Stimulated activated effector memory CD8-positive, alpha-beta T cell treated with anti-CD3 and anti-CD28 coated beads, Interleukin-12 subunit alpha, Interleukin-12 subunit beta, amount 100 ng/mL, for 72 hours (primary cell): ENCODE data around the gene MRPL16.
A peak's percentile ranks its signal among the peaks of the same experiment; 100 is the strongest.
"Not testable (repeated sequence)": the region's sequence is repeated elsewhere in the genome, so short reads cannot be mapped to it uniquely, and the experiment has no call there.

Experiments used
- ATAC-seq: fragments of 150-1000 bp; cut with Tn5 transposase; 2 replicates; pipeline ENCODE4 v1.10.0; 2021
- DNase-seq, 2 donors: peaks; one replicate each; pipeline ENCODE4 v3.0.0; 2021 to 2022; ENCODE audit warnings: low spot score in 2 of 2
- H3K27ac Mint-ChIP-seq: one replicate; pipeline ENCODE4 v1.8.0; 2022; ENCODE audit warnings: mild to moderate bottlenecking, mixed read lengths
- H3K36me3 Mint-ChIP-seq: one replicate; pipeline ENCODE4 v1.8.0; 2022; ENCODE audit warnings: mild to moderate bottlenecking, mixed read lengths
- H3K4me1 Mint-ChIP-seq: one replicate; pipeline ENCODE4 v1.8.0; 2022; ENCODE audit warnings: mixed read lengths
- H3K4me3 Mint-ChIP-seq: one replicate; pipeline ENCODE4 v1.8.0; 2022; ENCODE audit warnings: mild to moderate bottlenecking, mixed read lengths
- H3K9me3 Mint-ChIP-seq: one replicate; pipeline ENCODE4 v1.8.0; 2022; ENCODE audit warnings: mixed read lengths

The MRPL16 gene

DNA sequence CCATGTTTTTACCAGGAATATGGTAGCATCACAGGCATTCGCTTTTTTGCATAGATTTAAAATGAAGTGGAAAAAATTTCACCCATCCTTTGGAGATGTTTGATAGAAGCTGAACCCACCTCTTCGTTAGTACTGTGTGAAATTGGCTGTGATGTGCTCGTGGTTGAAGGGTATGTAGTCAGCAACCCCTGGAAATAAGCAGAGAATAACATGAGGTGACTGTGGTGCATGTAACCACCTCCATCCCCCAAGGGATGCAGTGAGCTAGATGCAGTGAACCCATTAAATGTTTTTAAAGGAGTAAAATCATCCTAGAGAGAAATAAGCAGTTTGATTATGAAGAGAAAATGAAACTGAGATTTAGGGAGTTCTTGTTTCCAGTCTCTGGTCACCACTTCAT is 18.8 kb upstream of the MRPL16 start:
- ATAC-seq (no peak), DNase-seq (no peak)
- H3K9me3 Mint-ChIP-seq, result no peaks in the 10 kb centered on the region
- no peaks in the 10 kb centered on the region for H3K36me3 Mint-ChIP-seq
- H3K4me3 Mint-ChIP-seq, result no peak overlapping the region
- no peaks in the 10 kb centered on the region for H3K4me1 Mint-ChIP-seq
- H3K27ac Mint-ChIP-seq, result no peak overlapping the region

DNA sequence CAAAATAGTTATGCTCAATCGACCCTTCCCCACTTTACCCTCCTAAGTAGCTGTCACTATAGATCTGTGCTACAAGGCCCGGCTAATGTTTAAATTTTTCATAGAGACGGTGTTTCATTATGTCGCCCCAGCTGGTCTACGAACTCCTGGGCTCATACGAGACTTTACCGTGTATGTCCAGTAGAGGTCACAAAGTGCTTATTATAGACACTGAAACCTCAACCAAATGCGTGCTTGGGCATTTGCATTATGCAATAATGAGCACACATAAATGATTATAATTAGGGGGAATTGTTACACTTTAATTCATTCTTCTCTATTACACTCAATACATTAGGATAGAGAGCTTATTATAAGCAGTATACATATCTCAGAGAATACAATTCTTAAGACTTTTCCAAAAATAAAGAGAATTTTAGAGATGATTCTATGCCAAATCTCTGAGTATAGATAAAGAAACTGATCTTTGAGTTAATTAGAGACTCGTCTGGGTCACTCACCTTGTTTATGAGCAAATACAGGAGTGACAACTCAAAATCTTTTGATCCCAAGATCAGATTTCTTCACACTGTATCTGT is 12.5 kb upstream of the MRPL16 start:
- Mint-ChIP-seq H3K9me3 (no peaks in the 10 kb centered on the region), H3K4me1 (peaks cover 5% of the 10 kb centered on the region), H3K36me3 (no peaks in the 10 kb centered on the region), H3K27ac (no peak overlapping the region), H3K4me3 (no peak overlapping the region)
- no peak for DNase-seq
- peak; percentile 75 for ATAC-seq

DNA sequence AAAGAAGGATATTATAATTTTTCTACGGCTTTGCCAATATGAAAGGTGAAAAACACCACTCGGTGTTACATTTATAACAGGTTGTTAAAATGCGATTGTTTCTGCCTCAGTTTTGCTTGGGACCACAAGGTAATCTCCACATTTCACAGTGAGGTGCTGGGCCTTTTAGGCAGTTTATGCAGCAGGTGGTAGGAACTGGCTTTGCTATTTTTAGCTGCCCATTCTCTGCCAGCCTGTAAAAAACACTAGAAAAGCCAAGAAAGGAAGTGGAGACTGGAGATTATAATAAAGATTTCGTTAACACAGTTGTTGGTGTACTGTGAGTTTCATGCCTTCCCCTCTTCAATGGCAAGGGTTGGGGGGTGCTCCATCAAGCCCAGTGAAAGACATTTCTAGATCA is 8.0 kb upstream of the MRPL16 start:
- no peak for DNase-seq
- H3K27ac Mint-ChIP-seq, result no peak overlapping the region
- ATAC-seq, result no peak

GRCh38 chr11:59816434-59816833 is 5.9 kb upstream of the MRPL16 start:
- H3K36me3 Mint-ChIP-seq, DNase-seq, H3K9me3 Mint-ChIP-seq, ATAC-seq, H3K27ac Mint-ChIP-seq, H3K4me1 Mint-ChIP-seq, H3K4me3 Mint-ChIP-seq: not testable (repeated sequence)

More for the DNA sequence above, 8.0 kb upstream of the MRPL16 start:
- Mint-ChIP-seq H3K4me3 (no peak overlapping the region), H3K9me3 (no peaks in the 10 kb centered on the region), H3K36me3 (no peaks in the 10 kb centered on the region), H3K4me1 (peaks cover 5% of the 10 kb centered on the region)

DNA sequence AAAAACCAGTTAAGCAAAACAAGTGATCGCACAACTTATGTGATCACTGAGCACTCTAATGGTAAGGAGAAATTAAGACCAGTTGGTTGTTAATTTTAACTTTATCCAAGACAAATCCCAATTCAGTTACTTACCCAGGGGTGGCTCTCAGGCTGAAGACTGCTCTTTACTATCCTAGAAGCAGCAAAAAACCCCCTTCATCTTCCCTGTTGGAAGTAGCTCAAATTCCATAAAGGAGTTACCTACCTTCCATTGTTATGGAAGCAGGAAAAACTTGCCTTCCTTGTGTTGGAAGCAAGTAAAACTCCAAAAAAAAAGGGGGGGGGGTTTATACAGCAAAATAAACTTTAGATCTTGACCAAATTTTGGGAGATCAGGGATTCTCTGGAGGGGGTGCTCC is 5.2 kb upstream of the MRPL16 start:
- Mint-ChIP-seq H3K27ac (no peak overlapping the region), H3K4me1 (peaks cover 6% of the 10 kb centered on the region), H3K36me3 (peaks cover 2% of the 10 kb centered on the region), H3K4me3 (no peak overlapping the region), H3K9me3 (peaks cover 2% of the 10 kb centered on the region)
- DNase-seq (no peak), ATAC-seq (no peak)

DNA sequence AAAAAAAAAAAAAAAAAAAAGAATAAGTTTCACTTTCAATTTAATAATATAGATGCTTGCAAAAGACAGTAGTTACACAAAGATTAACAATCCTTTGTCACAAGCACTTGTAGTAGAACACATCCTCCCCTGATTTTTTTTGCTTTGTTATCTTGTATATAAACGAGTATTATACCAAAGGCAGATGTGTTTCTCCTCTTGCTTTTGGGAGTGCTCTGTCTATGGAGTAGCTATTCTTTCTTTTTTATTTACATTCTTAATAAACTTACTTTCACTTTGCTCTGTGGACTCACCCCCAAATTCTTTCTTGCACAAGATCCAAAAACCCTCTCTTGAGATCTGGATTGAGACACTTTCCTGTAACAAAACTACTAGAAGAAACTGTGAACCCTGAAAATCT is 3.4 kb upstream of the MRPL16 start:
- ATAC-seq, result no peak
- Mint-ChIP-seq H3K4me3 (peak overlapping the region; percentile 3), H3K9me3 (peaks cover 2% of the 10 kb centered on the region), H3K36me3 (peaks cover 12% of the 10 kb centered on the region), H3K27ac (peak overlapping the region; percentile 8), H3K4me1 (peaks cover 6% of the 10 kb centered on the region)
- DNase-seq, result no peak

DNA sequence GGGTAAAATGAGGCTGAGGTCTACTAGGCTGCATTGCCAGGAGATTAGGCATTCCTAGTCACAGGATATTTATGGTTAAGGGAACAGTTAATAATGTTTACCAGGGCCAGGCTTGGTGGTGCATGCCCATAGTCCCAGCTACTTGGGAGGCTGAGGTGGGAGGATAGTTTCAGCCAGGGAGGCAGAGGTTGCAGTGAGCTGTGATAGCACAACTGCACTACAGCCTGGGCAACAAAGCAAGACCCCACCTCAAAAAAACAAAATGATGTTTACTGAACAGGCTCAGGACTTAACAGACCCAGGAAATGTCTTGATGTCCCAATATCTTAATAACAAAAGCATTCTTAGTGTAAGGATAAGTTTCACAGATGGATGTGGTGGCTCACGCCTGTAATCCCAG is 2.8 kb upstream of the MRPL16 start:
- Mint-ChIP-seq H3K4me1 (peaks cover 6% of the 10 kb centered on the region), H3K36me3 (peaks cover 19% of the 10 kb centered on the region), H3K9me3 (peaks cover 2% of the 10 kb centered on the region), H3K4me3 (no peak overlapping the region), H3K27ac (no peak overlapping the region)
- DNase-seq, result no peak
- ATAC-seq, result no peak

DNA sequence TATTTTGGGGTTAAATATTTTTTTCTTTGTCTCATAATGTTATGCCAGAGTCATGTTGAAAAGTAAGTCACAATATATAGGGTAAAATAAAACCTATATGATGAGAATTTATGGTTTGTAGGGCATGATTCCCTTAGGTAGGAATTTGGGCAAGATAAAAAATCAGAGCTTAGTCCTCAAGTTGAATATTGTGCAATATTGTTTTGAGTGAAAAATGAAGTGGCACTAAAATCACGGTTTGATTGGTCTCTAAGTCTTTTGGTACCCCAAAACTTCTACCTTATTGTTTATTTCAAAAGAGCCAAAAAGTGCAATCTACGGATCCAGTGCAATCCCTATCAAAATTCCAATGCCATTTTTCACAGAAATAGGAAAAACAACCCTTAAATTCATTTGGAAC is 1.6 kb upstream of the MRPL16 start:
- Mint-ChIP-seq H3K9me3 (peaks cover 2% of the 10 kb centered on the region), H3K4me3 (no peak overlapping the region), H3K27ac (no peak overlapping the region), H3K4me1 (peaks cover 6% of the 10 kb centered on the region), H3K36me3 (peaks cover 30% of the 10 kb centered on the region)
- ATAC-seq (no peak), DNase-seq (no peak)

DNA sequence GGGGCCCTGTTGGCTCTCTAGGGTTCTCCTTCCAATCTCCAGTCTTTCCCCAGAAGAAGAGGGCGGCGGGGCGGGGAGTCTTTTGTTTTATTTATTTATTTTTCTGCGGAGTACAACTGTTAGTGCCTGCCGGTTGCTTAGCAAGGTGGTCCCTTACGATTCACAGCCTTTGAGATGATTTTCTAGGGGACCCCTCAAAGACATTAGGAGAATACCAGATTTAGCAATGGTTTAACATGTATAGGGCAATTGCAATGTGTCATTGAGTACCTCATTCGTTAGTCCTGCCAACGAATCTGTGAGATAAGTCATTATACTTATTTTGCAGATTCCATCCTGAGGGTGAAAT is 307 bp upstream of the MRPL16 start:
- DNase-seq (no peak), ATAC-seq (no peak)
- H3K9me3 Mint-ChIP-seq, result peaks cover 2% of the 10 kb centered on the region
- H3K36me3 Mint-ChIP-seq, result peaks cover 44% of the 10 kb centered on the region
- H3K27ac Mint-ChIP-seq, result peak overlapping the region; percentile 92
- H3K4me1 Mint-ChIP-seq, result peaks cover 12% of the 10 kb centered on the region
- H3K4me3 Mint-ChIP-seq, result peak overlapping the region; percentile 91

DNA sequence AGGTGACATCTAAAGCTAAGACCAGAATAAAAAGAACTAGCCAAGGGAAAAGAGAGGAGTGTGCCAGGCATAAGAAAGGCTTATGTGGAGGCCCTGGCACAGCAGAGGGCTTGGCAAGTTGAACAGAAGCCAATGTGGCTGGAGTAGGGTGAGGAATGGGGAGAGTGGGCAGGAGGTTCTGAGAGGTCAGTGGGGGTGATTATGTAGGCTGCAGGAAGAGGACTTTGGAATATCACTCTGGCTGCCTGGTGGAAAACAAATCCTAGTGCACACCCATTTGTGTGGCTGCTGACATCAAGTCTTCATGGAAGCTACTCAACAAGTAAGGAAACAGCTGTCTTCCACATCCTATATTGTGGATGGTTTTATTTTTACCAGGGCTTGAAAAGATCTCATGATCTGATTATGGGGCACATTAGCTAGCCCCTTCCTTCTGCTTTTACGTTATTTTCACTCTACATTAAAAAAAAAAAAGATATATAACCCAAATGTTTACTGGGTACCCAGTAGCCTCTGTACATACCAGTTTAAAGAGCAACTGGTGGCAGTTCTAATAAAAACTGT is 3.4 kb downstream of the MRPL16 start:
- no peak overlapping the region for H3K4me3 Mint-ChIP-seq
- peaks cover 12% of the 10 kb centered on the region for H3K4me1 Mint-ChIP-seq
- ATAC-seq (no peak), DNase-seq (no peak)
- peaks cover 76% of the 10 kb centered on the region for H3K36me3 Mint-ChIP-seq
- H3K27ac Mint-ChIP-seq, result peak overlapping the region; percentile 43
- peaks cover 2% of the 10 kb centered on the region for H3K9me3 Mint-ChIP-seq

DNA sequence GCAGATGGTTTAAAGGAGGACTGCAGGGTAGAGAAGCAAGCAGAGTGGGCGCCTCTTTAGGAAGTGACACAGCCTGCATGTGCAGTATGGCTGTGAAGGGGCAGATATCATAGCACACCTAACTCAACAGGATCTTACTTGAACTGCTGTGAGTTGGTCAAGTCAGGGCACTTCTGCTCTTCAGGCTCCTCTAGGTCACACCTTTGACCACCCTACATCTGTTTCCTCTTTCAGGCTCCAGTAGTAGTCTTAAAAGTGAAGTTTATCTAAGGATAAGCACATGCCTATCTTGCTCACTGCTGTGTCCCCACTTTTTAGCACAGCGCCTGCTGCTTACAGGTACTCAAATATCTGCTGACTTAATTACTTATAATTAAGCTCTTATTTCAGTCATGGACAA is 6.5 kb downstream of the MRPL16 start:
- Mint-ChIP-seq H3K4me3 (no peak overlapping the region), H3K9me3 (no peaks in the 10 kb centered on the region), H3K36me3 (peaks cover 65% of the 10 kb centered on the region), H3K4me1 (peaks cover 6% of the 10 kb centered on the region), H3K27ac (no peak overlapping the region)
- no peak for DNase-seq
- no peak for ATAC-seq

GRCh38 chr11:59802639-59803176 is 7.9 kb downstream of the MRPL16 start:
- ATAC-seq, result peak; percentile 78
- DNase-seq, result peak in 1 of 2 donors; percentile 15
- Mint-ChIP-seq H3K4me3 (no peak overlapping the region), H3K27ac (no peak overlapping the region), H3K9me3 (no peaks in the 10 kb centered on the region), H3K4me1 (peaks cover 6% of the 10 kb centered on the region), H3K36me3 (peaks cover 56% of the 10 kb centered on the region)

GRCh38 chr11:59801981-59802638 is 8.5 kb downstream of the MRPL16 start:
- no peak for DNase-seq
- no peak overlapping the region for H3K4me3 Mint-ChIP-seq
- ATAC-seq, result peak; percentile 37
- H3K4me1 Mint-ChIP-seq, result peaks cover 5% of the 10 kb centered on the region
- H3K36me3 Mint-ChIP-seq, result peaks cover 55% of the 10 kb centered on the region
- H3K27ac Mint-ChIP-seq, result no peak overlapping the region
- no peaks in the 10 kb centered on the region for H3K9me3 Mint-ChIP-seq

- peak overlapping the region; percentile 67 for H3K27ac Mint-ChIP-seq
- H3K4me1 Mint-ChIP-seq, result no peaks in the 10 kb centered on the region
- H3K9me3 Mint-ChIP-seq, result no peaks in the 10 kb centered on the region
- peaks cover 49% of the 10 kb centered on the region for H3K36me3 Mint-ChIP-seq
- ATAC-seq (no peak), DNase-seq (no peak)
- no peak overlapping the region for H3K4me3 Mint-ChIP-seq
Observed at GRCh38 chr11:59801160-59801706, 9.3 kb downstream of the MRPL16 start.

GRCh38 chr11:59800390-59801025 is 10.1 kb downstream of the MRPL16 start:
- Mint-ChIP-seq H3K36me3 (peaks cover 43% of the 10 kb centered on the region), H3K9me3 (no peaks in the 10 kb centered on the region), H3K27ac (peak overlapping the region; percentile 67), H3K4me3 (no peak overlapping the region), H3K4me1 (no peaks in the 10 kb centered on the region)
- ATAC-seq, result no peak
- DNase-seq, result no peak
